Measurements from ENCODE around the gene AJAP1. TPM values are rescaled to one million over a fixed set of nuclear protein-coding genes. Genes with fewer than 3 reads are reported as not detected.

AJAP1 gene
- total and polyA plus RNA-seq, 2 of the 8 experiments (the other 6 are each of a cell fraction or from before 2014, with no cell fraction given), result 1.9 to 6.2 TPM

DNA sequence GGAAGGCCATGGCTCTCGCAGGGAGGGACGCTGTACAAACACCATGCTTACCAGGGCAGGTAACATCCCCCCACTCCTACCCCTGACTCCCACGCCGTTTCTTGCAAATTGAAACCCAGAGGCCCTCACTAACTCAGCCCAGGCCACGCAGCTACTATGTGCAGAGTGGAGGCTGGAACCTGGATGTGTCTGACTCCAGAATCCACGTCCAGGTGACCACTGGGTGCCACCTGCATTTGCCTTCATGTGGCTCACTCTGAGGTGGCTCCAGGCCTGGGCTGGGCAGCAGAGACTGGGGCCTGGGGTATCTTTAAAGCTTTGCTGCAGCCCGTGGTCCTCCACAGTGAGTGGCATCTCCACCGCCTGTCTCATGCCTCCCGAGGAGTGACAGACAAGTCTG lies 29.6 kb upstream of the AJAP1 start:
- Histone ChIP-seq H4K20me1 (replicated peaks in 1 of 2; ENCODE audit: control insufficient read depth in 1 of 2, insufficient read depth in 2 of 2, low read length in 2 of 2) (no peaks in the 10 kb centered on the region), H3K27me3 (replicated peaks in 1 of 4; ENCODE audit: control insufficient read depth in 3 of 4, extremely low read depth in 1 of 4, insufficient read depth in 3 of 4, low read length in 3 of 4) (no peaks in the 10 kb centered on the region), H3K18ac (ENCODE audit: extremely low read depth, low read length) (no peak overlapping the region), H2BK120ac (replicated peaks; ENCODE audit: low read depth, low read length) (no peak overlapping the region), H3K9me3 (ENCODE audit: insufficient read depth in 2 of 2, low read depth in 1 of 2, low read length in 1 of 2) (no peaks in the 10 kb centered on the region), H3K79me2 (ENCODE audit: control insufficient read depth in 1 of 2, insufficient read depth in 2 of 2, low read length in 2 of 2) (no peaks in the 10 kb centered on the region), H3K4me2 (ENCODE audit: insufficient read depth in 1 of 2, low read depth in 2 of 2, low read length in 2 of 2) (no peak overlapping the region), H3K56ac (replicated peaks; ENCODE audit: insufficient read length, low read depth, low read length) (no peak overlapping the region), H3K79me1 (ENCODE audit: low read depth, low read length) (no peaks in the 10 kb centered on the region), H3K4me3 (ENCODE audit: extremely low read depth in 1 of 4, insufficient read depth in 2 of 4, low read depth in 3 of 4, low read length in 4 of 4) (no peak overlapping the region), H2BK20ac (ENCODE audit: low read length) (no peak overlapping the region), H2AFZ (ENCODE audit: low read length) (no peak overlapping the region), H2AK5ac (ENCODE audit: low read depth, low read length) (no peak overlapping the region), H3K4me1 (replicated peaks in 1 of 4; ENCODE audit: control insufficient read depth in 3 of 4, insufficient read depth in 4 of 4, low read length in 3 of 4) (no peaks in the 10 kb centered on the region; a peak in 1 of 7 replicates), H2BK12ac (ENCODE audit: low read depth, low read length) (no peak overlapping the region), H3K4ac (replicated peaks; ENCODE audit: insufficient read length, low read depth, low read length) (no peak overlapping the region), H3K36me3 (ENCODE audit: control insufficient read depth in 2 of 4, insufficient read depth in 4 of 4, low read length in 3 of 4) (no peaks in the 10 kb centered on the region), H2BK15ac (ENCODE audit: low read length) (no peak overlapping the region), H2BK5ac (ENCODE audit: low read depth, low read length) (no peak overlapping the region), H3K23me2 (ENCODE audit: low read depth, low read length) (no peaks in the 10 kb centered on the region), H3K14ac (ENCODE audit: insufficient read length) (no peak overlapping the region), H3K9ac (replicated peaks in 1 of 4; ENCODE audit: extremely low read depth in 1 of 4, low read depth in 3 of 4, low read length in 3 of 4) (no peak overlapping the region), H4K5ac (ENCODE audit: insufficient read length, low read depth, low read length) (no peak overlapping the region), H3K27ac (ENCODE audit: low read depth, low read length) (no peak overlapping the region), H3K23ac (ENCODE audit: insufficient read length) (no peak overlapping the region), H4K91ac (replicated peaks; ENCODE audit: insufficient read length, low read length) (no peak overlapping the region), H4K8ac (ENCODE audit: extremely low read depth, insufficient read depth, low read length) (no peak overlapping the region)
- no peak for FAIRE-seq
- ChIA-PET POLR2A (ENCODE audit: partially characterized antibody) (no interaction called here), CTCF (ENCODE audit: partially characterized antibody) (no interaction called here)
- DNase-seq (ENCODE audit: low read depth in 1 of 2, low spot score in 2 of 2), result no peak
- WGBS, 2 experiments (ENCODE audit: extremely low coverage in 1 of 2, insufficient coverage in 1 of 2, insufficient read length in 1 of 2, insufficient replicate concordance in 2 of 2, low coverage in 1 of 2, low lambda C conversion rate in 2 of 2, missing lambda C conversion rate in 1 of 2), result 84% methylated on average over 8 of the region's 9 CpGs; no CpG with 5 or more reads in 1 of the 2 experiments
- TF ChIP-seq SIRT6 (IDR thresholded peaks at IDR 0.05; ENCODE audit: low read length), result no peak
- no peak for TF ChIP-seq POU5F1 (IDR thresholded peaks at IDR 0.05; ENCODE audit: low read depth, low read length)
- TF ChIP-seq BCL11A (IDR thresholded peaks at IDR 0.05; ENCODE audit: low read depth in 2 of 2, low read length in 2 of 2), result no peak
- TF ChIP-seq SP1 (IDR thresholded peaks at IDR 0.05; ENCODE audit: low read depth, low read length), result no peak
- no peak for TF ChIP-seq KDM1A (IDR thresholded peaks at IDR 0.05; ENCODE audit: borderline replicate concordance, low read length)
- TF ChIP-seq, protein P1, sequence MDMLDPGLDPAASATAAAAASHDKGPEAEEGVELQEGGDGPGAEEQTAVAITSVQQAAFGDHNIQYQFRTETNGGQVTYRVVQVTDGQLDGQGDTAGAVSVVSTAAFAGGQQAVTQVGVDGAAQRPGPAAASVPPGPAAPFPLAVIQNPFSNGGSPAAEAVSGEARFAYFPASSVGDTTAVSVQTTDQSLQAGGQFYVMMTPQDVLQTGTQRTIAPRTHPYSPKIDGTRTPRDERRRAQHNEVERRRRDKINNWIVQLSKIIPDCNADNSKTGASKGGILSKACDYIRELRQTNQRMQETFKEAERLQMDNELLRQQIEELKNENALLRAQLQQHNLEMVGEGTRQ (IDR thresholded peaks at IDR 0.05; ENCODE audit: low read length), result no peak
- no peak for TF ChIP-seq KDM5A (IDR thresholded peaks at IDR 0.05; ENCODE audit: low read length)
- TF ChIP-seq TAF1 (IDR thresholded peaks at IDR 0.05; ENCODE audit: low read depth, low read length), result no peak
- TF ChIP-seq SP4 (IDR thresholded peaks at IDR 0.05; ENCODE audit: low read length), result no peak
- TF ChIP-seq CHD1 (IDR thresholded peaks at IDR 0.05; ENCODE audit: low read depth, low read length), result no peak
- TF ChIP-seq SAP30 (IDR thresholded peaks at IDR 0.05; ENCODE audit: insufficient read depth, insufficient replicate concordance, low read length), result no peak
- TF ChIP-seq GABPA (IDR thresholded peaks at IDR 0.05; ENCODE audit: borderline replicate concordance, insufficient read depth, low read length), result no peak
- no peak for TF ChIP-seq JUND (IDR thresholded peaks at IDR 0.05; ENCODE audit: low read length)
- no peak for TF ChIP-seq NANOG (IDR thresholded peaks at IDR 0.05; ENCODE audit: insufficient read depth, low read depth, low read length, poor library complexity, severe bottlenecking)
- no peak for TF ChIP-seq BRCA1 (IDR thresholded peaks at IDR 0.05; ENCODE audit: low read depth, low read length)

Measured in H1 (cell line).